ENCODE data around the gene TMEM131.

Gene TMEM131

GRCh38 chr2:98020992-98021713 lies 25.4 kb upstream of the TMEM131 start:
- DNase-seq = no peak

DNA sequence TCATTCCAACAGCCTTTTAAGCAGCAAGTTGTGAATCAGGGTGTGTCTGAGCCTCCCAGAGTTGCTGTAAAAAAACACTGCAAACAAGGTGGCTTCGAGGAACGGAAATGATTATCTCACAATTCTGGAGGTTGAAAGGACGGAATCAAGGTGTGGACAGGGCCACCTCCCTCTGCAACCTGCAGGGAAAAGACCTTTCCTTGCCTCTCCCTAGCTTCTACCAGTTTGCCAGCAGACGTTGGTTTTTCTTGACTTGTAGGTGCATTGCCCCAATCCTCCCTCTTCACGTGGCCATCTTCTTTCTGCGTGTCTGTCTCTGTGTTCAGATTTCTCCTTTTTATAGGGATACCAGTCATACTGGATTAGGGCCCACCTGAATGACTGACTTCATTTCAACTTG lies 24.8 kb upstream of the TMEM131 start:
- no peak for DNase-seq

- no peak for DNase-seq
Observed at GRCh38 chr2:98016908-98017670, 21.3 kb upstream of the TMEM131 start.

- DNase-seq = no peak
Observed at GRCh38 chr2:98015671-98016070, 19.9 kb upstream of the TMEM131 start.

- no peak for DNase-seq
Observed at GRCh38 chr2:98014379-98014778, 18.6 kb upstream of the TMEM131 start.

DNA sequence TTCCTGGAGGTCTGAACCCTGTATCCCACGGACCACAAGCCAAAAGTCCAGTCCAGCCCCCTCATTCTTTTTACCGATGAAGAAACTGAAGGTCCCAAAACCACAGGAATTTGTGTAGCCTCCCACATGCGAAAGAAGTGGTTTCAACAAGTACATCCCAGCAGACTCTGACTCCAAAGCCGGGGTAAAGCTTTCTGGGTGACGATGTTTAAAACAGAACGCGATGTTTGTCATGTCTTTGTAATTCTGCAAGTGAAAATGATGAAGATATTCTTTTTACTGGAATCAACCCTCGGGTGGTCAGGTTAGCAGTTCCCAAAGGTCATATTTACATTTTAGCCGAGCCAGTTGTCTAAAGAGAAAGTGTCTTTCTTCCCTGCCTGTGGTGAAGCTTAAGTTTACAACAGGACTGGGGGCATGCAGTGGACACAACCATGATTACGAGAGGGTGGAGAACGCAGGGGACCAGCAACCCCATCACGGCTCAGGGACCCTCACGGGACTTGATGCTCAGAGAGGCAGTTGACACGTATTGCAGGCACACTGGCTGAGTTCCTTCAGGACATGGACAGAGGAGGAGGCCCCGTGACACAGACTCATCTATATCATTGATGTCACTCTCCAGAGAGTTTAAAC lies 17.8 kb upstream of the TMEM131 start:
- DNase-seq = no peak

DNA sequence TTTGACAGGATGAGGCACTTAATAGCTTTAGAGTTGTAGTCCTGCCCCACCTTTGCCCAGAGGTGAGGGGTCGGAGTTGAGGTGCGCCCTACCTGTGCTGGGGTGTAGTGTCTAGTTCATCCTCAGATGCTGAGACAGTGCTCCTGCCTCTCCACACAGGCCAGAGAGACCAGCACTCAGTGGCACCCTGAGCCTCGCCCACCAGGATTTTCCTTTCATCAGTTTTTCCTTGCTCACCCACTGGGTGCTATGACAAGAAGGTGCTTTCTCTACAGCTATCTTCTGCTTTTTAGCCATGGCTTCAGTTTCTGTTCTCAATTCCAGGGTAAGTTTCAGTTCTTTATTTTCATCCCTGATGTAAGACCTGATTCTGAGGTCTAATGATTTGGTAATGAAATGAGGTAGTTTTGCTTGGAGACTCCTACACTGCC lies 16.8 kb upstream of the TMEM131 start:
- DNase-seq = no peak

GRCh38 chr2:98009887-98010760 lies 14.4 kb upstream of the TMEM131 start:
- no peak for DNase-seq

GRCh38 chr2:98008415-98008814 lies 12.7 kb upstream of the TMEM131 start:
- DNase-seq = no peak

GRCh38 chr2:98006378-98006777 lies 10.6 kb upstream of the TMEM131 start:
- no peak for DNase-seq

GRCh38 chr2:98004613-98005012 lies 8.9 kb upstream of the TMEM131 start:
- DNase-seq = no peak

GRCh38 chr2:98004047-98004446 lies 8.3 kb upstream of the TMEM131 start:
- no peak for DNase-seq

- no peak for DNase-seq
Observed at GRCh38 chr2:97999536-97999935, 3.8 kb upstream of the TMEM131 start.

- DNase-seq = no peak
Observed at GRCh38 chr2:97998431-97999005, 2.8 kb upstream of the TMEM131 start.

DNA sequence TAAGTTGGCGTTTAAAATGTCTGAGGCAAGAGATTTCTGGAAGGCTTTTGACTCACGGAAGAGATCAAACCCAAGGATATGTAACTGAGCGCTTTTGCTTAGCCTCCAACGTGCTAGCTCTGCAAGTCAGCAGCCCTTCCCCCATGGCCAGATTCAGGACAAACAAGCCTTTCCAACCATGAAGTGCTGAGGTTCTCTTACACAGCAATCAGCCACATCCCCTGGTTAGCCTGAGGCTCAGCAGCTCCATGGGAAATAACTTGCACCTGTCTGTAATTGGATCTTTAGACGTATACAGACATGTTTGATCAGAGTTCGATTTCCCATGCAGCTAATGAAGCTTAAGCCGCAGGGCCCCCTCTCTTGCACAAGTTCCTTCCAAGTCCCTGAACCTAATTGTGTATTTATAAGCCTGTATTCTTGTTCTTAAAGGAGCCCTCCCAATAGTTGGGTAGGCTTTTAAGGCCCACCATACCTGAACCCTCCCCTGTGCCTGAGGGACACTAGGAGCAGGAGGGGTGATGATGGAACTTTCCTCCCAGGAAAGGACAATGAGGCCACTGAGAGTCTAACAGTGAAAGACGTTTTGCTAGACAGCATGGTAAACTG lies 2.1 kb upstream of the TMEM131 start:
- peak; percentile 80 for DNase-seq

- DNase-seq = no peak
Observed at GRCh38 chr2:97996679-97997078, 931 bp upstream of the TMEM131 start.

- no peak for DNase-seq
Observed at GRCh38 chr2:97995026-97995733, 568 bp downstream of the TMEM131 start.

DNA sequence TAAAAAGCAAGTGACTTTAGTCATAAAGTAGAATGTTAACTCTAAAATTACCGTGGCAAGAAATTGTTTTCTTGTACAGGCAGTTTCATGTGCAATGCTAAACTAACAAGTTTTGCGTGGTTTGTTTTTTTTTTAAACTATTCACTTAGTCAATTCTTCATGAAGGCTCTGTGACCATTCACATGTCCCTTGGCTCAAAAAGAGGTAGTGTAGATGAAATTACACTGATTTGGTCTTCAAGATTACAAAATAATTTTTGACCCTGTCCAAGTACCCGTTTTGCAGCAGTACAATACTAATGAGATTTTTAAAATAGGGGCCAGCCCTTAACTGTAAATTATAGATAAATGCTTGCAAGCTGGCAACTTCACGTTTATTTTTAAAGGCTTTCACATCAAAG lies 1.3 kb downstream of the TMEM131 start:
- DNase-seq = no peak

GRCh38 chr2:97993926-97994325 lies 1.8 kb downstream of the TMEM131 start:
- no peak for DNase-seq

DNA sequence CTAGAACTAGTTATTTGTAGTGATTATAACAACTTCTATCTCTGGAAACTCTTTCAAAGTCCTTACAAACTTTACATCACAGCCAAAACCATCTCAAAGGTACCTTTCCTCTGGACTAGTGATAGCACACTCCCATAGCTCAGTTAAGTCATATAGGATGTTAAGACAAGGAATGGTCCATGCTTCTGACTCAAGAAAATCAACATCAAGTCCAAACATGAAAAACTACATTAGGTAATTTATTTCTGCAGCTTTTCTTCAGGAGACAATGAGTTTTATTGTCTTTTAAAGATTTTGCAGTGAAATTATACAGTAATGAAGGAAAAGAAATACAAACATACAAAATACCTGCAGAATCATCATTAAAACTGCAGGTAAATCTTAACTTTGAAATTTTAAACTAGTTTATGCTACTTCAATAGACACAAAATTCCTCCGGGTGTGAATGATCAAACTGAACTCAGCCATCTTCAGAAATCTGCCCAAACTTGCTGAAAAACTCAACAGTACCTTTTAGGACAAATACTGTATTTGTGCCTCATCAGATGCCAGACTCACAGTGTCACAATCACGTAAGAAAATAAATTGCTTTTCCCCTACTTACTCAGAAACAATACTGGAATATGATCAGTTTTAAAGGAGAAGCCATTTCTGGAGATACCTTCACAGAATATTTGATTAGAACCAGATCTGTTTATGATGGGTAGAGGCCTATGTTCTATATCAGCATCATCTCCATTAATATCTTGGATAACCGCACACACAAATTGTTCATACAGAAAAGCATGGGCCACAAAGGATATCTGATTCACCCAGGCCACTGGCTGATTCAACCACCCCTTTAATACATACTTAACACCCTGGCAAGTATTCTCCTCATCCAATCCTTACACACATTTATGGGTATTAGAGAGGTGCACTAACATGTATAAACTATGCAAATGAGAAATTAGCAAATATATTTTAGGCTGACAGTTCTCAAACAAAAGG lies 2.6 kb downstream of the TMEM131 start:
- DNase-seq = no peak

Data from NCI-H187 treated with DMSO at 0.1 percent for 48 hours (cell line).